HG03342 (cell line): ENCODE measurements around the gene TOX2.
"Not testable (repeated sequence)": the region's sequence is repeated elsewhere in the genome, so short reads cannot be mapped to it uniquely, and the experiment has no call there.

ENCODE experiments used
- ATAC-seq: cut with Tn5 transposase; IDR thresholded peaks from one replicate; pipeline ENCODE4 v1.9.1; 2021; ENCODE audit warnings: mild to moderate bottlenecking, moderate library complexity; ENCODE audit not compliant: unreplicated experiment

The TOX2 gene

GRCh38 chr20:44029848-44030230 is 115.2 kb downstream of the TOX2 start:
- no peak for ATAC-seq

DNA sequence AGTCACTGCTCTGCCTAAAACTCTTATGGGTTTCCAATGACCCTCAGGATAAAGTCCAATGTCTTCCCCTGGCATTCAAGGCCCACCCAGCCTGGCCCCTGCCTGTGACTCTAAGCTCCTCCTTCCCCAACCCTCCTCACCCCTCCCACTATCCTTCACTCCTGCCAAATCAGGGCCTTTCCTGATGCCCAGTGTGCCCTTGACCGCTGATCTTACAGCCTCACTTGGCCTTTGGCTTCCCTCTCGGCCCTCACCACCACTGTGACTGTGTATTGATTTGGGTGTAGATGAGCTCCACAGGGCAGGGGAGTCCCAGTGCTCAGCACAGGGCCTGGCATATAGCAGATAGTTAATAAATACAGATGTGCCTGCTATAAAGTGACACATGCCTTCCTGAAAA is 115.7 kb downstream of the TOX2 start:
- ATAC-seq: no peak

- no peak for ATAC-seq
These were observed 116.4 kb downstream of the TOX2 start for GRCh38 chr20:44031001-44031574.

GRCh38 chr20:44031781-44032582 is 117.3 kb downstream of the TOX2 start:
- no peak for ATAC-seq

- no peak for ATAC-seq
These were observed 118.1 kb downstream of the TOX2 start for GRCh38 chr20:44032583-44033331.

- ATAC-seq: no peak
These were observed 118.7 kb downstream of the TOX2 start for GRCh38 chr20:44033344-44033743.

DNA sequence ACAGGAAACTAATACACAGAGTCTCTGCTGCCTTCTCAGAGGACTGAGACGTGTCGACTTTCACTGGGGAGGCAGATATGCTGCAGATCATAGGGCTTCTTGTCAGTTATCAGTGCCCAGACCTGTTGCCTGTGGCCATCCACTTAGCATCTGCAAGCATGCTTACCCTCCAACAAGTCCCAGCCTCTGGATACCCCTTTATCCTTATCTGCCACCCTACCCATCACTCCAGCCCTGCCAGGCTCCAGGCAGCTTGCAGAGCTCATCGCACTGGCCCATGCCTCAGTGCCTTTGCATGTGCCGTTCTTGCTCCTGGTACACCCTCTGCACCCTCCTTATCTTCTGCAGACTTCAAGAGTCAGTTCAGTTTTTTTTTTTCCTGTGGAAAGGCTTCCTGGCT is 119.2 kb downstream of the TOX2 start:
- ATAC-seq: no peak

GRCh38 chr20:44034451-44034850 is 119.8 kb downstream of the TOX2 start:
- no peak for ATAC-seq

- ATAC-seq: no peak
These were observed 120.4 kb downstream of the TOX2 start for GRCh38 chr20:44034965-44035635.

- no peak for ATAC-seq
These were observed 121.3 kb downstream of the TOX2 start for GRCh38 chr20:44035924-44036323.

DNA sequence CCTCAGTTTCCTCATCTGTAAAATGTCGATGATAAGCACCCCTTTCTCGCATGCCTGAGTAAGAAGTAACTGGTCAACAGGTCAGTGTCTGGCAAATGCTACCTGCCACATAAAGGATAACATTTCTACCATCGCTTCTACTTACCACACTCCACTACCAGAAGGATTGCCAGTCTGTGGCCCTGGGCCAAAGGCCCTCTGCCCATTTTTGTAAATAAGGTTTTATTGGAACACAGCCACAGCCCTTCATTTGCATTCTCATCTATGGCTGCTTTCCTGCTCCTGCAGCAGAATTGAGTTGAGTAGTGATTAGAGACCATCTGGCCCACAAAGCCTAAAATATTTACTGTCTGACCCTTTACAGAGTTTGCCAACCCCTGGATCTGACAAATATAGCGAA is 121.8 kb downstream of the TOX2 start:
- ATAC-seq: no peak

DNA sequence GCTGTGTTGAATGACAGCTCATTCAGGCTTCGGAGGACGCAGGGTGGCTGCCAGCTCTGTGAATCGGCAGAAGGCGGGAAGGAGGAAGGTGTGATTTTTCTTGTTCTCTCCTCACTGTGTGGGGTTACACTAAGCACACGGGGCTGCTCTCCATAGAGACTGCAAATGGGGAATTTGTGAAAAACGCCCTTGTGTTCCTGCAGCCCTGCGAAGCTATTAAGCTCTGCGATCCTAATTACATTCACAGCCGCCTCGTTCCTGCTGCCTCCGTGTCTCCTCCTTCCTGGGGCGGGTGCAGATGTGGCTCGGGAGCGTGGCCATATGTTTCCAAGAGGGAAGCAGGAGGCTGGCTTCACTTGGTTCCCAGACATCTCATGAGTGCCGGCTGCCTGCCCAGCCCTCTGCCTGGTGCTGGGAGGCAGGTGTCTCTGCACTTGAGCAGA is 124.0 kb downstream of the TOX2 start:
- no peak for ATAC-seq

GRCh38 chr20:44039147-44039546 is 124.5 kb downstream of the TOX2 start:
- ATAC-seq: no peak

GRCh38 chr20:44039741-44040140 is 125.1 kb downstream of the TOX2 start:
- no peak for ATAC-seq

- no peak for ATAC-seq
These were observed 125.7 kb downstream of the TOX2 start for GRCh38 chr20:44040202-44040915.

- ATAC-seq: no peak
These were observed 126.3 kb downstream of the TOX2 start for GRCh38 chr20:44041001-44041400.

GRCh38 chr20:44044712-44045111 is 130.1 kb downstream of the TOX2 start:
- not testable (repeated sequence) for ATAC-seq

DNA sequence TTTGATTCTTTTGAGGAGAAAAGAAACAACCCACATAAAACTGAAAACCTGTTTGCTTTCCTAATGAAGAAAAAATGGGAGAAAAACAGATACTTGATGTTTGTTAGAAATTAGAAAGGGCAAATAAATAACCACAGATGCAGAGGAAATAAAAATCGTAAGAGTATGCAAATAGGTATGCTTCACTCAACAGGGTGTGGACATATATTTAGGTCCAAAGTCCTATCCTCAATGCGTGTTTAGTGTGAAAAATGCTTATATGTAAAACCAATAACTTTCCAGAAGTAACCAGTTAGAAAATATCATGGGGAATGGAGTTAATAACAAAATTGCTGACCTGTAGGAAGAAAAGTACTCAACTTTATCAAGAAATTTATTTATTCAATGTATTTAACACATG is 135.7 kb downstream of the TOX2 start:
- ATAC-seq: no peak

DNA sequence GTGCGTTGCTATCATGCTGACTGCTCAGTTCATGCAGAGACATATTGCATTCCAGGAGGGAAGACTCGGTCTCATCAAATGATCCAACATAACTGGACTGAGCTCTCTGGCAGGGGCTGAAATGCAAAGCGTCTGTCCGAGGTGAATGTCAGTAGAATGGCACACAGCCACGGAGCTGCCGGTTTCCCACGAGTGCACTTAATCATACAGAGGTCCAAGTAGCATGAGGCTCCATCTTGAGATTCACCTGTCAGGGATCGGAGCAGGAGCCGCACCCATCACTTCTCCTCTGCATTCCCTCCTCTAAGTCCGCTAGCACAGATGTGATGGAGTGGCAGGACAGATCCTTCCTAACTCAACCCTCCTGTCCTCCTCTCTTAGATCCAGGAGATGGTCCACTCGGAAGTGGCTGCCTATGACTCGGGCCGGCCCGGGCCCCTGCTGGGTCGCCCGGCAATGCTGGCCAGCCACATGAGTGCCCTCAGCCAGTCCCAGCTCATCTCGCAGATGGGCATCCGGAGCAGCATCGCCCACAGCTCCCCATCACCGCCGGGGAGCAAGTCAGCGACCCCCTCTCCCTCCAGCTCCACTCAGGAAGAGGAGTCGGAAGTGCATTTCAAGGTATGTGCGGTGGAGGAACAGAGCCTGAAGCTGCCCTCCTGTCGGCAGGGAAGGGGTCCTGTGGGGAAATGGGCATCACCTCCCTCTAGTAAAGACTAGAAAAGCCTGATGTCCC is 136.4 kb downstream of the TOX2 start:
- no peak for ATAC-seq

DNA sequence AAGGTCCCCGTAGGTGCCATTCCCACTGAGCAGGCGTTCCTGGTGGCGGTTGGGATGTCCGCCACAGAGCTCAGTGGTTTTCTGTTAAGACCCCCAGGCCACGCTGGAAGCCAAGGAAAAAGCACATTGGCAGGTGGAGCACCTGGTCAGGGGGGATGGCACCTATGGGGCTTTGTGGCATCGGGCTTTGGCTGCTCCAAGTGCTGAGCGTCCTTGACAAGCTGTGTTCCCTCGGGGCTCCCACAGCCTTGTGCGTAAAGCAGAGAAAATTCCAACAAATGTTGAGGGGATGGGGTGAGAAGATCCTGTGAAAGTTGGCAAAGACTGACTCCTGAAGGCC is 137.0 kb downstream of the TOX2 start:
- ATAC-seq: no peak
